OCI-LY3 (cell line): ENCODE data around the gene POLR2E.

ENCODE experiments used
- EZH2phosphoT487 ChIP-seq: fragments of 200-600 bp; shearing (Covaris generic); IDR thresholded peaks from 2 replicates; pipeline ENCODE4 v1.6.1; 2018; ENCODE audit warnings: antibody characterized with exemption, mixed run types, low read depth
- TF ChIP-seq, protein P1 (sequence below): fragments of 200-600, 300-600 bp; sonication (generic); IDR thresholded peaks from 2 replicates; pipeline ENCODE4 v1.5.1; 2014; ENCODE audit warnings: antibody characterized with exemption, low read length, low read depth

GRCh38 chr19:1121395-1121794 lies 26.2 kb upstream of the POLR2E start:
- TF ChIP-seq, protein P1, sequence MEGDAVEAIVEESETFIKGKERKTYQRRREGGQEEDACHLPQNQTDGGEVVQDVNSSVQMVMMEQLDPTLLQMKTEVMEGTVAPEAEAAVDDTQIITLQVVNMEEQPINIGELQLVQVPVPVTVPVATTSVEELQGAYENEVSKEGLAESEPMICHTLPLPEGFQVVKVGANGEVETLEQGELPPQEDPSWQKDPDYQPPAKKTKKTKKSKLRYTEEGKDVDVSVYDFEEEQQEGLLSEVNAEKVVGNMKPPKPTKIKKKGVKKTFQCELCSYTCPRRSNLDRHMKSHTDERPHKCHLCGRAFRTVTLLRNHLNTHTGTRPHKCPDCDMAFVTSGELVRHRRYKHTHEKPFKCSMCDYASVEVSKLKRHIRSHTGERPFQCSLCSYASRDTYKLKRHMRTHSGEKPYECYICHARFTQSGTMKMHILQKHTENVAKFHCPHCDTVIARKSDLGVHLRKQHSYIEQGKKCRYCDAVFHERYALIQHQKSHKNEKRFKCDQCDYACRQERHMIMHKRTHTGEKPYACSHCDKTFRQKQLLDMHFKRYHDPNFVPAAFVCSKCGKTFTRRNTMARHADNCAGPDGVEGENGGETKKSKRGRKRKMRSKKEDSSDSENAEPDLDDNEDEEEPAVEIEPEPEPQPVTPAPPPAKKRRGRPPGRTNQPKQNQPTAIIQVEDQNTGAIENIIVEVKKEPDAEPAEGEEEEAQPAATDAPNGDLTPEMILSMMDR: no peak
- TF ChIP-seq EZH2phosphoT487: no peak
